ENCODE measurements around the gene TNFRSF12A.
"Not testable (repeated sequence)": the region's sequence is repeated elsewhere in the genome, so short reads cannot be mapped to it uniquely, and the experiment has no call there.

TNFRSF12A gene

DNA sequence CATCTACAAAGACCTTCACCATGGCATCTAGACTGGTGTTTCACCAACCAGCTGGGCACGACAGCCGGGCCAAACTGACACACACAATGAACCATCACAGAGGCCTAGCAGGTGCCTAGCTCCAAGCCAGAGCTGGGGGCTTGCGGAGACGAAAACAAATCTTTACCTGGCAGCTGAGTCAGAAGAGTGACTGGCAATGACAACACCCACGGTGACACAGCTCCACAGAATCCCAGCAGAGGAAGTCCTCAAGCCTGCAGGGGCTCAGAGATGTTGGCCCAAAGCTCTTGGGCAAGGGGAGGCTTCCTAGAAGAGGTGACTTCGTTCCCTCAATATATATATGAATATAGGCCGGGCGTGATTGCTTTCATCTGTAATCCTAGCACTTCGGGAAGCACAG lies 31.3 kb downstream of the TNFRSF12A start:
- DNase-seq: no peak

DNA sequence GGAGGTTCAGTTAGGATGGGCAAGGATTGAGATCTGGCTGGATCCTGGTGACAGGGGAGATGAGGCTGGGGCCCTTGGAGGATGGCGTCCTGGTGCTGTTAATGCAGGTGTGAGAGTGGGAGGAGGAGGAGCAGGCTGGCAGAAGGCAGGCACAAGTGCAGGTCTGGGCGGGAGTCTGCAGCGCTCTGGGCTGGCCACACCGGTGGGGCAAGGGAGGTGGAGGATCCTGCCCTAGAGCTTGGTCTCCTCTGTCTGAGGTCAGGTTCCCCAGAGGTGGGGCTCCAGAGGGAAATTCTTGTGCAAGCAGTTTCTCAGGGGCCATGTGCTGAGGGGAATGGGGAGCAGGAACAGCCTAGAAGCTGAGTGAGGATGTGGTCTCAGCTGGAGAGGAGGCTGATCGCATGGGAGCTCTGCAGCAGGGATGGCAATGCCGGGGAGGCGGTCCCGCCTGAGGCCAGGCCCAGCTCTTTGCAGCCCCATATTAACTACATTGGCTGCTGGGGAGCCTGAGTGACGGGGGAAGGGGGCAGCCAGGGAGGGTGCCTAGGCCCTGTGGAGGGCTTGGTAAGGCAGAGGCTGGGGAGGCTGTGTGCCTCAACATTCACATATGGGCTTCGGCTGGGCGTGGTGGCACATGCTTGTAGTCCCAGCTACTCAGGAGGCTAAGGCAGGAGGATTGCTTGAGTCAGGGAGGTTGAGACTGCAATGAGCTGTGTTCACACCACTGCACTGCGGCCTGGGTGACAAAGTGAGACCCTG lies 32.6 kb downstream of the TNFRSF12A start:
- not testable (repeated sequence) for DNase-seq

DNA sequence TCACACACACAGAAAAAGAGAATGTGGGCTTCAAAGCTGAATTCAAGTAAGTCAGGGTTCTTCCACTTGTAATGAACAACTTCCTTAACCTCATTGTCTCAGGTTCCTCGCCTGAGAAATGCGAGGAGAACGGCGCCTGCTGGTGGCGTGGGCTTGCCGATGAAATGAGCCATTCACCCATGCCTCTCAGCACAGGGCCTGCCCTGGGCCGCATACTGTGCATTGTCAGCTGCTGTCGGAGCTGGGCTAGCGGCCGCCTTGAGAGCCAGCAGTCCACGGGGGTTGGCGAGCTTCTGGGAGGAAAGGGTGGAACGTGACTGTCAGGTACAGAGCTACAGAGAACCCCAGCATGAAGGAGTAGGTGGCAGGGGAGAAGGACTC lies 33.2 kb downstream of the TNFRSF12A start:
- DNase-seq: not testable (repeated sequence)

DNA sequence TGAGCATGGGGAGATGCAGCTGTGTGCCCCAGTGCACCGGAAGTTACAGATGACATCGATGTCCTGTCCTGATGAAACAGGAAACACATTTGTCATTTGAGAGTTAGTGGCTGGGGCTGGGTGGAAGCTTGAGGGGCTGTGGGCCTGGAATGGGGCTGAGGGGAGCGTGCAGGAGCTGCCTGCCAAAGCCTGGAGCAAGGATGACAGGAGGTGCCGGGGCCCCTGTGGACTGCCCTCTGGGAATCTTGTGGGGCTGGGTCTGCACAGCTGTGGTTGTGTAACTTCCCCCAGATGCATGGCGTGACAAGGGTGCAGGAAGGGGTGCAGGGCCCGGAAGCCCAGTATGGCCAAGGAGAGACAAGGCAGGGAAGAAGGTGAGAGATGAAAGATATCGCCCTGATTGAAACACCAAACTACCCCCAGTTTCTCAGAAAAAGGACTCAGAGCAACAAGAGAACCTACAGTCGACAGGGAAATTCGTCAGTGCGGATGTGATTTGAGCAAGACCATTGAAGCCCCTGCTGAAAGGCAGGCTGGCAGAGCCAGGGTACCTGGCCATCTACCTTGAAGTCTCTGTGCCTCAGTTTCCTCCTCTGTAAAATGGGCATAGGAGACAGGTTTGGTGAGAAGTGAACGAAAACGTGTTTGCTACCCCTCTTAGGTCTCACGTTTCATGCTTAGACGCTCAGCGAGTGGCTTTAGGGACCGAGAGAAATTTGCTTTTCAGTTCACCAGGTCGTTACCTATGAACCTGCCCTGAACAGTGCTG lies 35.0 kb downstream of the TNFRSF12A start:
- no peak for DNase-seq

DNA sequence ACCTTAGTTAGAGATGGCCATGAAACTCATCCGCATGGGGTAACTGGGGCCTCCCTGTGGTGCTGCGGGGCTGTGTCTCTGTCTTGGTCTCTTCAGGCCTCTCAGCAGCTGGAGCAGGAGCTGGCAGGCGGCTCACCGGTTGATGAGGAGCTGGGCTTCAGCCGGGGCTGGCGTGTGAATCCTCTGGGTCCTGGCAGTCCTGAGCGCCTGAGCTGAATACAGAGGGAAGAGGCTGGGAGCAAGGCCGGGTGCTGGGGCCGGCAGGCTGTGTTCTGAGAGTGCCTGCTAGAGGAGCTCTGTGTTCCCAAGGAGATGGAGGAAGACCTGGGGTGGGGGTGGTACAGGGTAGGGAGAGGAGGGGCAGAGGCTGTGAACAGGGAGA lies 35.6 kb downstream of the TNFRSF12A start:
- DNase-seq: not testable (repeated sequence)

DNA sequence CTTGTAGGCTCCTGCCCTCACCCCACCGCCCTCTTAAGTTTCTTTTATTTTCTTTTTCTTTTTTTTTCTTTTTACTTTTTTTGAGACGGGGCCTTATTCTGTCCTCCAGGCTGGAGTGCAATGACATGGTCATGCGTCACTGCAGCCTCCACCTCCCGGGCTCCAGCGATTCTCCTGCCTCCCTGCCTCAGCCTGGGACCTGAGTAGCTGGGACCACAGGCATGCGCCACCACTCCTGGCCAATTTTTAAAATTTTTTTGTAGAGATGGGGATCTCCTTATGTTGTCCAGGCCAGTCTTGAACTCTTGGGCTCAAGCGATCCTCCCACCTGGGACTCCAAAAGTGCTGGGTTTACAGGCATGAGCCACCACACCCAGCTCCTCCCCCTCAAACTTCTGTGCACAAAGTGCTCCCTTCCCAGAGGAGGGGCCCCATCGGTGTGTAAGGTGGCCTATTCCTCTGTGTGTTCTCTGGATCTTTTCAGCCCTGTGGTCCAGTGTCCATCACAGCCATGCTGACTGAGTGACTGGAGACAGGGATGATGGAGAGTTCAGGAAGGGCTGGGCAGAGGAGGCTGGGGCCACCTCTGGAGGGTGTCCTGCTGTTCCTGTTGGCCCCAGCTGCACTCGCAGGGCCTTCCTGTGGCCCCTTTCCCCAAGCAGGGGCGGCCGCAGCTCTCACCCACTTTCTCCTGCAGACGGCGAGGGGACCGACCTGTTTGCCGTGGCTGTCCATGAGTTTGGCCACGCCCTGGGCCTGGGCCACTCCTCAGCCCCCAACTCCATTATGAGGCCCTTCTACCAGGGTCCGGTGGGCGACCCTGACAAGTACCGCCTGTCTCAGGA lies 36.4 kb downstream of the TNFRSF12A start:
- DNase-seq: no peak

DNA sequence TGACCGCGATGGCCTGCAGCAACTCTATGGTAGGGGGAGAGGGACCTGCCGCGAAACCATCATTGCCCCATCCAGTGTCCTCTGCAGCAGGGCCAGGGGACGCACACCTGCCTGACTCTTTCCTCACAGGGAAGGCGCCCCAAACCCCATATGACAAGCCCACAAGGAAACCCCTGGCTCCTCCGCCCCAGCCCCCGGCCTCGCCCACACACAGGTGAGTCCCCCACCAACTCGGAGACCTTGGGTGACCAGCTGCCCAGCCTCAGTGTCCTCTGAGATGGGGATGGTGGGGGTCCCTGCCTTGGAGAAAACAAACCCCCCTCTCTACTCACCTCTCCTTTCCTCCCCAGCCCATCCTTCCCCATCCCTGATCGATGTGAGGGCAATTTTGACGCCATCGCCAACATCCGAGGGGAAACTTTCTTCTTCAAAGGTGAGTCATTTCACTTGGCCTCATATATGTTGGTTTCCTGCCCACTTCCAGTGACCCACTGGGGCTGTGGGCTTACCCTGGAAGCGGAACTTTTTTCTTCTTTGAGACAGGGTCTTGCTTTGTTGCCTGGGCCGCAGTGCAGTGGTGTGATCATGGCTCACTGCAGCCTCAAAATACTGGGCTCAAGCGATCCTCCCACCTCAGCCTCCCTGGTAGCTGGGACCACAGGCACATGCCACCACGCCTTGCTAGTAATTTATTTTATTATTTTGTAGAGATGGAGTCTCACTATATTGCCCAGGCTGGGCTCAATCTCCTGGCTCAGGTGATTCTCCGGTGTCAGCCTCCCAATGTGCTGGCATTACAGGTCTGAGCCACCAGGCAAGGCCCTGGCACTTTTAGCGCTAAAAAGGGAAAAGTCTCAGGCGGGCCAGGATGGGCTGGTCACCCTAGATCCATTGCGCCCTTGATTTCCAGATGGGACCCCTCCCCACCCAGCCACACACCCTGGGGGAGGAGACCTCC lies 37.3 kb downstream of the TNFRSF12A start:
- no peak for DNase-seq

DNA sequence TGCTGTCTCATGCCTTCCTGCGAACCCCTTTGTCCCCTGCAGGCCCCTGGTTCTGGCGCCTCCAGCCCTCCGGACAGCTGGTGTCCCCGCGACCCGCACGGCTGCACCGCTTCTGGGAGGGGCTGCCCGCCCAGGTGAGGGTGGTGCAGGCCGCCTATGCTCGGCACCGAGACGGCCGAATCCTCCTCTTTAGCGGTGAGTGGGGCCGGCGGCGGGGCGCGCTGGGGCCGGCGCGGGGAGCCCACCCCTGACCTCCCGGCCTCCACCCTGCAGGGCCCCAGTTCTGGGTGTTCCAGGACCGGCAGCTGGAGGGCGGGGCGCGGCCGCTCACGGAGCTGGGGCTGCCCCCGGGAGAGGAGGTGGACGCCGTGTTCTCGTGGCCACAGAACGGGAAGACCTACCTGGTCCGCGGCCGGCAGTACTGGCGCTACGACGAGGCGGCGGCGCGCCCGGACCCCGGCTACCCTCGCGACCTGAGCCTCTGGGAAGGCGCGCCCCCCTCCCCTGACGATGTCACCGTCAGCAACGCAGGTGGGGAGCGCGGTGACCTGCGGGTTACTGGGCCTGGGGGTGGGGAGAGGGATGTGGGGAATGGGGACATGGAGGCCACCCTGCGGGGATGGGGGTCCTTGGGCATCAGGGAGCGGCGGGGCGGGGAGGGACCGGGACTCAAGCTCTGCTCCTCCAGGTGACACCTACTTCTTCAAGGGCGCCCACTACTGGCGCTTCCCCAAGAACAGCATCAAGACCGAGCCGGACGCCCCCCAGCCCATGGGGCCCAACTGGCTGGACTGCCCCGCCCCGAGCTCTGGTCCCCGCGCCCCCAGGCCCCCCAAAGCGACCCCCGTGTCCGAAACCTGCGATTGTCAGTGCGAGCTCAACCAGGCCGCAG lies 38.2 kb downstream of the TNFRSF12A start:
- DNase-seq: no peak

DNA sequence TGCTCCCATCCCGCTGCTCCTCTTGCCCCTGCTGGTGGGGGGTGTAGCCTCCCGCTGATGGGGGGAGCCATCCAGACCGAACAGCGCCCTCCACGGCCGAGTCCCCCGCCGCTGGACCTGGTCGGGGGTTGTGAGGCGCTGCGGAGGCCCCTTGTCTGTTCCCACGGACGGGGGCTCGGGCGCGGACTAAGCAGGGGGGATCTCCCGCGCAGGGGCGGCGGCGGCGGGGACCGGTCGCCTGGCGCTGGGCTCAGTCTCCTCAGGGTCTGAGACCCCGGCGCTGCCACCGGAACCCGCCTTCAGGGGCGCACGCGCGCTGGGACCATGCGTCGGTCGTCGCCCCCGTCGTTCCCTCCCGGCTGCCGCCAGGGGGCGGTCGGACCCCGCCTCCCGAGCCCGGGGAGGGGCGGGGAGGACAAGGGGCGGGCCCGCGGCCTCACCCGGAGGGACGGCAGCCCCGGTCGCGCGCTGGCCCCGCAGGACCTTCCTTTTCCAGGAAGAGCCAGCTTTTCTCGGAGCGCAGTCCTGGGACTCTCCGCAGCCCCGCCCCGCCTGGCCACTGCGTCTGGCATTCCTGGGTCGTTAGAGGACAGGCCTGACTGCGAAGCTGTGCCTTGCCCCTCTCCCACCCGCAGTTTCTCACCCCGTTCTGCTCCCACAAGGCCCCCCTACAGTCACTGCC lies 39.0 kb downstream of the TNFRSF12A start:
- DNase-seq: no peak

DNA sequence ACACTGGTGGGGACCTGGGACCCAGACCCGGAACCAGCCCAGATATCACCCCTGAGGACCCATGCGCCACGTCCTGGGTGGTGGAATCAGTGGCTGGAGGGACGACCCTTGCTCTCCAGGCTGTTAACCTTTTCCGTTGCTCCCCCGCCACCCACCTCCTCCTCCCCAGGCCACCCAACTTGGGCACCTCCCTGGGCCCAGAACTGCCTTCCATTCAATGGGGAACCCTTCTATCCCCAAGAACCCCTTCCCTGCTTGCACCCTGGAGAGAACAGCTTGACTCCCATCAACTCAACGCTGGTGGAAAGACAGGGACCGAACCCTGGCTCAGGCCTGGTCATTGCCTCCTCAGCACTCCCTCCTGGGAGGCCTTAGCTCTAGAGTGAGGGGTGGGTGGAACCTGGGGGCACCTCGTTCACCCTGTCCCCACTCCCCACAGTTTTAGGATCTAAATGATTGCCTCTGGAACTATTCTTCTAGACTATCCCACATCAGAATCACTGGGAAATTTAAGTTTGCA lies 39.6 kb downstream of the TNFRSF12A start:
- DNase-seq: no peak

DNA sequence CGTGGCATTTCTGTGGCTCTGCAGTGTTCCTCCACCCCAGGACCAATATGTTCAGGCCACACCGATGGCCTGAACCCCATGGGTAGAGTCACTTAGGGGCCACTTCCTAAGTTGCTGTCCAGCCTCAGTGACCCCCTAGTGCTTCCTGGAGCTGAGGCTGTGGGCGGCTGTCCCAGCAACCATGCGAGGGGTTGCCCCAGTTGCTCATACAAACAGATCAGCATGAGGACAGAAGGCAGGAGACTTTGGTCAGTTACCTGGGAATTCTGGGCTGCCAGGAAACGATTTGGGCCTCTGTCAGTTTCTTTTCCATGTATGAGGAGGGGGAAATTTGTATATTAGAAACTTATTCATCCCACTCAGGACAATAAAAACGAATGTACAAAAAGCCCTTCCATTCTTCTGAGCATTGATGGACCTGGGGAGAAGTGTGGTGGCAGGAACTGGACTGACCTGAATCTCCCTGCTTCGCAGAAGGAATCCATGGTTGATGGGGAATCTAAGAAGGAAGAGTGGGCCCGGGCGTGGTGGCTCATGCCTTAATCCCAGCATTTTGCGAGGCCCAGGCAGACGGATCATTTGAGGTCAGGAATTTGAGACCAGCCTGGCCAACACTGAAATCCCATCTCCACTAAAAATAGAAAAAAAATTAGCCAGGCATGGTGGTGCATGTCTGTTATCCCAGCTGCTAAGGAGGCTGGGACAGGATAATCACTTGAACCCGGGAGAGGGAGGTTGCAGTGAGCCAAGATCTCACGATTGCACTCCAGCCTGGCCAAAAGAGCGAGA lies 40.4 kb downstream of the TNFRSF12A start:
- no peak for DNase-seq

DNA sequence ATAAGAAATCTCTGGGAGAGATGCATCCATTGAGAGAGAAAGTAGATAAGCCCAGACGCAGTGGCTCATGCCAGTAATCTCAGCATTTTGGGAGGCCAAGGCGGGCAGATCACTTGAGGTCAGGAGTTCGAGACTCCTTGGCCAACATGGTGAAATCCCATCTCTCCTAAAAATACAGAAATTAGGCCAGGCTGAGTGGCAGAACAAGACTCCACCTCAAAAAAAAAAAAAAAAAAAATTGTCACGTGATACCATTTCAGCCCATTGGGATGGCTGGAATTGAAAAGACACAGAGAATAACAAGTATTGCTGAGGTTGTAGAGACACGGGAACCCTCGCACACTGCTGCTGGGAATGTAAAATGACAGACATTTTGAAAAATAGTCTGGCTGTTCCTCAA lies 42.4 kb downstream of the TNFRSF12A start:
- no peak for DNase-seq

DNA sequence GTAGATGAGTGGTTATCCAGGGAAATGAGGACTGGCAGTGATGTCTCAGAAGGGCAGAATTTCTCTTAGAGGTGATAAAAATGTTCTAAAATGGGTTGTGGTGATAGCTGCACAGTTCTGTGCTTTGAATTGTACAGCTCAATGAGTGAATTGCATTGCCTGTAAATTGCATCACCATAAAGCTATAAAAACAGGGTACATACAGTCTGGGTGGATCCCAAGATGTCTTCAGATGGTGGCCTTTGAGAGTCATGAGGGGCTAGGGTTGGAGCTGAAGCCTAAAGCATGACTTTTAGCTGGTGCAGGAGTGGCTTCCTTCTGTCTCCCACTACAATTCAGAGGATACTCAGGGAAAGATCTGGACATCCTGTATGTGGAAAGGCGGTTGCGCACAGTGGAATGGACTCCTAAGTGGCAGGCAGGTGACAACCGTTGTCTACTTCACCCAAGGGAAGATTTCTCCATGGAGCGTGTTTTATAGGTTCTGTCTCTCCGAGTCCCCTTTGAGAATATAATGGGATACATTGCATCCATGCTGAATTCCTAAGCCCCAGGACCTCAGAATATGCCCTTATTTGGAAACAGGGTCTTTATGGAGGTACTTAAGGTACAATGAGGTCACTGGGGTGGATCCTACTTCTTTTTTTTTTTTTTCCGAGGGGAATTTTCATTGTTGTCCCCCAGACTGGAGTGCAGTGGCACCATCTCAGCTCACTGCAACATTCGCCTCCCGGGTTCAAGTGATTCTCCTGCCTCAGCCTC lies 43.6 kb downstream of the TNFRSF12A start:
- no peak for DNase-seq

DNA sequence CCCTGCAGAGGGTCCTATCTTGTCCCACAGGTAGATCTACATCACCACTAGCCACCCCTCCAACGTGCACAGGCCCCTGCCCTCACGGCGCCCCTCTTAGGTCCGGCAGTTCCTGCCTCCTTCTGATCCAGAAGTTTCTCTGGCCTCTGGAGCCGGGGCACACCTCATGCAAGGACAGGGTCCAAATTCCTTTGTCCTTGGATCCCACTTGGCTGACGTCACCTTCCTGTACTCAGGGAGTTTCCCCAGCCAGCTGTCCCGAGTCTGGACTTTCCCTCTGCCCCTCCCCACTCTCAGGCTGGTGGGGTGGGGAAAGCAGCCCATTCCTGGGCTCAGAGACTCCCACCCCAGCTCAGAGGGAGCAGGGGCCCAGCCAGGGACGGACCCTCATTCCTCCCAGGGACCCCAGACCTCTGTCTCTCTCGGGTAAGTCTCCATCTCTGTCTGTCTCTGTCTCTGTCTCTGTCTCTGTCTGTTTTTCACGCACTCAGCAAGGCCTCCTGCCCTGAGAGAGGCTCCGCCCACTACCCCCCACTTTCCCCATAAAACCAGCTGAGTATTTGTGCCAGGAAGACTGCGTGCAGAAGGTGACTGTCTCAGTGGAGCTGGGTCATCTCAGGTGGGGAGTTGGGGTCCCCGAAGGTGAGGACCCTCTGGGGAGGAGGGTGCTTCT lies 45.0 kb downstream of the TNFRSF12A start, which contains the start of gene IL32:
Gene IL32, plus strand, starts transcription at position 572 of the 673 bp plus-strand sequence. CDS start 172 bp downstream, outside the sequence.
- no peak for DNase-seq

DNA sequence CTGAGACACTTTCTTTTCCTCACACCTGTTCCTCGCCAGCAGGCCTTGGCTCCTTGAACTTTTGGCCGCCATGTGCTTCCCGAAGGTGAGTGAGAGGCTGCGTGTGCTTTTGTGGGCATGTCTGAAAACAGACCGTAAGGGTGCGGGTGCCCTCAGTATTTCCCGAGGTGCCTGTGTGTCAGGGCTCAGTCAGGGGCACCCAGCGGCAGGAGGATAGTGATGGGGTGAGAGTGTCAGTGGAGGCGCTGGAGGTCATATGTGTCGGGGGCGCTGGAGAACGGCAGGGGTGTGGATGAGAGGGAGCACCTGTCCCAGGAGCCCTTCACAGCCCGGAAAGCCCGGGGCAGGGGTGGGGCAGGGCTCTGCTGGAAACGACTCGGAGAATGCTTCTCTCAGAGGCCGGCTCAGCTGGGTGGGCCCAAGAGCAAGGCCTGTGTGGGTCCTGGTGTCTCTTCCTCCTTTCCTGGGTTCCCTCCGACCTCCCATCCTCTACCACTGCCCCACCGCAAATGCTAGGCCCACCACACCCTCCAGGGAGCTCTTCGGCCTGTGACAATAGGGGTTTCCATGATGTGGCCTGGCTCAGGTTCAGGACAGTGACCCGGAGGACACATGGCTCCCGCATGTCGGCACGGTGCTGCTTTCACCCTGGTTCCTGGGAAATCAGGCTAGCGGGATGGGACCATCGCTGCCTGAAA lies 45.7 kb downstream of the TNFRSF12A start:
- no peak for DNase-seq

DNA sequence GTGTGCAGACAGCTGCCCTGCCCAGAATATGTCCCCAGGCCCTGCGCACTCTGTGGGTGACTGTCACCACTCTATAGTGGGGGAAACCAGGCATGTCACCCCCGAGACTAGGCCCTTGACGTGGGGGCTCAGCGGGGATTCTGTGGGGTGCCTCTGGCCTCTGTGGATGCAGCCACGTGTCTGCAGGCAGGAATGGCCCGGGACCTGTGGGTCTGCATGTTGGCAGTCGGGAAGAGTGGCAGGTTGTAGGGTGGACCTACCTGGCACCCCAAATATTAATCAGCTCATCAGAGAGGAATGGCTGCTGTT lies 46.2 kb downstream of the TNFRSF12A start:
- no peak for DNase-seq

DNA sequence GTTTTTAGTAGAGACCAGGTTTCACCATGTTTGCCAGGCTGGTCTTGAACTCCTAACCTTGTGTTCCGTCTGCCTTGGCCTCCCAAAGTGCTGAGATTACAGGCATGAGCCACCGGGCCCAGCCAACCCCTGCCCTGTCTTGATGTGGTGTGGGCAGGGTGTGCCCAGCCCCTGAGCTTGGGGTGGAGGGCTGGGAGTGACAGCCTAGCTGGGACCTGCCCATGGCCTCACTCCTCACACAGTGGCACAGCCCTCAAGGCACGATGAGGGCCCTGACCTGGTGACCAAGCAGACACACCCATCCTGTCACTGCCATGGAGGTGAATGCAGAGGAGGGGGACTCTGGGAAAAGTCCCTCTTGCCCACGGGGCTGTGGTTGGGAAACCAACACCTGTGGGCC lies 48.3 kb downstream of the TNFRSF12A start:
- no peak for DNase-seq

DNA sequence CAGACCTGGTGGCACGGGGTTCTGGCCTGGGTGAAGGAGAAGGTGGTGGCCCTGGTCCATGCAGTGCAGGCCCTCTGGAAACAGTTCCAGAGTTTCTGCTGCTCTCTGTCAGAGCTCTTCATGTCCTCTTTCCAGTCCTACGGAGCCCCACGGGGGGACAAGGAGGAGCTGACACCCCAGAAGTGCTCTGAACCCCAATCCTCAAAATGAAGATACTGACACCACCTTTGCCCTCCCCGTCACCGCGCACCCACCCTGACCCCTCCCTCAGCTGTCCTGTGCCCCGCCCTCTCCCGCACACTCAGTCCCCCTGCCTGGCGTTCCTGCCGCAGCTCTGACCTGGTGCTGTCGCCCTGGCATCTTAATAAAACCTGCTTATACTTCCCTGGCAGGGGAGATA lies 49.0 kb downstream of the TNFRSF12A start:
- not testable (repeated sequence) for DNase-seq
